ENCODE measurements around the gene KCNK13.
"Not testable (repeated sequence)": the region's sequence is repeated elsewhere in the genome, so short reads cannot be mapped to it uniquely, and the experiment has no call there.

Gene KCNK13

DNA sequence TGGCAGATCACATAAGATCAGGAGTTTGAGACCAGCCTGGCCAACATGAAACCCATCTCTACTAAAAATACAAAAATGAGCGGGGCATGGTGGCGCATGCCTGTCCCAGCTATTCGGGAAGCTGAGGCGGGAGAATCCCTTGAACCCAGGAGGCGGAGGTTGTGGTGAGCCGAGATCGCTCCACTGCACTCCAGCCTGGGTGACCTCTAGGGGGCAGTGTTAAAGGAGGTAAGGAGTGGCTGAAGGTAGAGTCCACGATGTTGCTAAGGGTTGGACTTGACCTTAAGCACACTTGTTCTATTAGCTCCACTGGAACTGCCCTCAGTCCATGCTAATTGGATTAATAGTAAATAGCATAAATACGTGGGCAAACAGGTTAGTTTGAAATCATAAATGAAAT is 132.1 kb downstream of the KCNK13 start:
- DNase-seq (ENCODE audit: low read depth): no peak

DNA sequence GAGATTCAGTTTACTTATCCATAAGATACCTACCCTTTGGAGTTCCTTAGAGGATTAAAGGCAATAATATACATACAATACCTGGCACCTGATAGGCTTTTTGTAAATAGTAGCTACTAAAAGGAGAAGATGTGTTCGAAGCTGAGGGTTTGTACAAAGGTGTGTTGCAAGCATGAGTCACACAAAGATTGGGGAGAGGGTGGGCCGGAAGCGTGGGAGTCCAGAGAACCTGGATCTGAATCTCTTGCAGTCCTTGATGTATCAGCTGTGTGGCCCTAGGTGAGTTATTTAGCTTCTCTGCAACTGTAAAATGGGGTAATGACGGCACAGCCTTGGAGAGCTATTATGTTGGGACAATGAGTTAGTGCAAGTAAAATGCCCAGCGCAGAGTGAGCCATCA is 132.9 kb downstream of the KCNK13 start:
- no peak for DNase-seq (ENCODE audit: low read depth)

DNA sequence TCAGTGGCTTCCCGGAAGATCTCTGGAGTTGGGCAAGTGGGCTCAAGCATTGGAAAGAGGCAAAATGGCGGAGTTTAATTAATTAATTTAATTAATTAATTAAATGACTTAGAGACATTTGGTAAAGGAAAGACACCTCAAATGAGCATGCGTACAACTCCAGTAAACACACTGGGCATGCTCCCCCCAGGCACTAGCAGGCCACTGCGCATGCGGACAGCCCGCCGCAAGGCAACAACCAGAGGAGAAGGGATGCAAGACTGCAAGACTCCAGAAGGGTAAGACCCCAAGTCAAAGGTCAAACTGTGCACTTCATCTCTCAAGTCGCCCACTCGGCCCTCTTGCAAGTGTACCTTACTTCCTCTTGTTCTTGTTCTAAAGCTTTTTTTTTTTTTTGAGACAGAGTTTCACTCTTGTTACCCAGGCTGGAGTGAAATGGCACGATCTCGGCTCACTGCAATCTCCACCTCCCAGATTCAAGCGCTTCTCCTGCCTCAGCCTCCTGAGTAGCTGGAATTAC is 136.8 kb downstream of the KCNK13 start:
- DNase-seq (ENCODE audit: low read depth): no peak

GRCh38 chr14:90200546-90200945 is 138.8 kb downstream of the KCNK13 start:
- DNase-seq (ENCODE audit: low read depth): not testable (repeated sequence)

GRCh38 chr14:90201344-90201743 is 139.6 kb downstream of the KCNK13 start:
- no peak for DNase-seq (ENCODE audit: low read depth)

DNA sequence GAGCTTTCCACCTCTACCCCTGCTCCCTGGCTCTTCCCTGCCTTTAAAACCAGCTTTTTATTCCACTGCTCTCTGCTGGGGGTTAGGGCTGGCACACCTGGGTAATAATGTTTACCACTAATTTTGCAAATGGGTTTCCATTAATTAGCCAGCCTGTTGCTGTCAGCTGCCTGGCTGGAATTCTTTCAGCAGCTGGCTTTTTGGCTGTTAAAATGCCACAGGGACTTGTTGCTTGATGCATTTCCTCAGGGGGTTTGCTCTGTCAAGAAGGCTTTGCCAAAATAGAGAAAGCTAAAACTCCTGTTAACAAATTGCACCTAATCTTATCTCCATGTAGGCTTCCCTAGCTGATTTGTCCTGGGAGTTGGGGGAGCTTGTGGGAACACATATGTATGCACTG is 142.7 kb downstream of the KCNK13 start:
- no peak for DNase-seq (ENCODE audit: low read depth)

GRCh38 chr14:90213099-90213748 is 151.4 kb downstream of the KCNK13 start:
- DNase-seq (ENCODE audit: low read depth): no peak

DNA sequence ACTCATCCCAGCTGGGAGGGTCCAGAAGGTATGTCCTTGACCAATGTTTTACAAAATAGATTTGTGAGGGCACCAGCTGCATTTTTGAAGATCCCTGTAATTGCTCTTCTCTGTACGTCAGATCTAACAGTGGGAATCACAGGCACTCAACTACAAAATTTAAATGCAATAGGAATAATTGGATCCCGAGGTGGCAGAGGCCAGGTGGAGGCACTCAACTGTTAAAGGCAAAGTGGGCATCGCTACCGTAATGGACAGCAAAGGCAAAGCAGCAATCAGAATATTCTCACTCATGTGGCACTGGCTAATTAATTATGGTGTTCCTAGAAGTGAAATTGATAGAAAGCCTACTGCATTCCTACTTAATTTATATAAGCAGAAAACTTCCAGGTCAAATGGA is 166.7 kb downstream of the KCNK13 start:
- no peak for DNase-seq (ENCODE audit: low read depth)

- not testable (repeated sequence) for DNase-seq (ENCODE audit: low read depth)
Measured at GRCh38 chr14:90229942-90230341, 168.1 kb downstream of the KCNK13 start.
